Left lung (tissue), 10 donors: ENCODE measurements around the gene BARX2. TPM values are rescaled to one million over a fixed set of nuclear protein-coding genes. Genes with fewer than 3 reads are reported as not detected.

Experiments
- ATAC-seq: fragments of 200-7000 bp; cut with Tn5 transposase; one replicate; pipeline ENCODE4 v1.9.1; 2020; ENCODE audit warnings: moderate library complexity
- DNase-seq, 4 donors: peaks; one replicate each; pipeline ENCODE4 v3.0.0-alpha.2; 2013 to 2020
- H3K27ac ChIP-seq, 2 donors: fragments of 200-600 bp; sonication (generic) in 1 of 2; one replicate each; pipeline versions ENCODE4 v1.5.0 to v1.8.0; 2020 to 2021
- H3K27me3 ChIP-seq, 2 donors: fragments of 200-600 bp; sonication (generic) in 1 of 2; one replicate each; pipeline versions ENCODE4 v1.5.0 to v1.8.0; 2020 to 2021
- H3K36me3 ChIP-seq, 2 donors: fragments of 200-600 bp; sonication (generic) in 1 of 2; one replicate each; pipeline versions ENCODE4 v1.5.0 to v1.8.0; 2020 to 2021
- H3K4me1 ChIP-seq, 2 donors: fragments of 200-600 bp; one replicate each; pipeline ENCODE4 v1.8.0; 2021
- H3K4me3 ChIP-seq, 2 donors: fragments of 200-600 bp; sonication (generic) in 1 of 2; one replicate each; pipeline versions ENCODE4 v1.5.0 to v1.8.0; 2020 to 2021; ENCODE audit warnings: mild to moderate bottlenecking in 1 of 2
- H3K9me3 ChIP-seq, 2 donors: fragments of 200-600 bp; sonication (generic) in 1 of 2; one replicate each; pipeline versions ENCODE4 v1.5.0 to v1.8.0; 2020 to 2021
- CTCF ChIP-seq, 2 donors: fragments of 200-600 bp; sonication (generic) in 1 of 2; IDR thresholded peaks; one replicate each; pipeline versions ENCODE4 v1.5.0 to v1.8.0; 2021; ENCODE audit warnings: antibody characterized with exemption in 2 of 2
- intact Hi-C, 2 donors: fragments of 100-400 bp; cut with DNase I; formaldehyde crosslinking; loops; one replicate each; pipeline versions ENCODE4 v1.11.2 to v1.14.2; 2022
- polyA plus RNA-seq, 6 donors: library from polyadenylated mRNA; unstranded; fragments of 120-200 nt; gene quantifications; one replicate each; pipeline ENCODE4 v1.2.1, GENCODE V29; 2013; ENCODE audit not compliant: insufficient read length in 6 of 6
- total RNA-seq, 2 donors: library from RNA; stranded (reverse); fragmentation: NEBNext Ultra II Directional; extraction: Animal tissue kit (Norgen Biotek cat#: 25700); gene quantifications; one replicate each; pipeline ENCODE4 v1.2.1, GENCODE V29; 2021
- donor health status: DM: no; HTN: yes; CAD: no.
- donor health status: DM: no; HTN: no; CAD: no.

Gene BARX2
- total and polyA plus RNA-seq, 8 donors: 0.10 to 0.51 (median 0.26) TPM

- H3K9me3 ChIP-seq: no peaks in the 10 kb centered on the region
- no peak overlapping the region for H3K4me3 ChIP-seq
- no peak for TF ChIP-seq CTCF (IDR thresholded peaks at IDR 0.05)
- H3K36me3 ChIP-seq: no peaks in the 10 kb centered on the region
- DNase-seq (no peak), ATAC-seq (no peak)
- no peak overlapping the region for H3K27ac ChIP-seq
- no peaks in the 10 kb centered on the region for H3K4me1 ChIP-seq
- H3K27me3 ChIP-seq: peaks cover 0 to 24% of the 10 kb centered on the region in 2 donors
- intact Hi-C loops: no loop called here
Measured at GRCh38 chr11:129390303-129390821, 14.7 kb downstream of the BARX2 start.

- intact Hi-C loops: no loop called here
- DNase-seq (no peak), ATAC-seq (no peak)
- Histone ChIP-seq H3K4me3 (no peak overlapping the region), H3K27ac (no peak overlapping the region), H3K36me3 (no peaks in the 10 kb centered on the region), H3K9me3 (no peaks in the 10 kb centered on the region), H3K27me3 (peaks cover 0 to 24% of the 10 kb centered on the region in 2 donors), H3K4me1 (no peaks in the 10 kb centered on the region)
- TF ChIP-seq CTCF (IDR thresholded peaks at IDR 0.05): no peak
Measured at GRCh38 chr11:129391360-129391759, 15.7 kb downstream of the BARX2 start.

GRCh38 chr11:129391821-129392220 lies 16.2 kb downstream of the BARX2 start:
- peaks cover 0 to 24% of the 10 kb centered on the region in 2 donors for H3K27me3 ChIP-seq
- H3K36me3 ChIP-seq: no peaks in the 10 kb centered on the region
- intact Hi-C loops: no loop called here
- no peak overlapping the region for H3K4me3 ChIP-seq
- no peaks in the 10 kb centered on the region for H3K9me3 ChIP-seq
- H3K4me1 ChIP-seq: no peaks in the 10 kb centered on the region
- TF ChIP-seq CTCF (IDR thresholded peaks at IDR 0.05): no peak
- DNase-seq: no peak
- ATAC-seq: peak; percentile 19
- no peak overlapping the region for H3K27ac ChIP-seq

- no peak overlapping the region for H3K27ac ChIP-seq
- TF ChIP-seq CTCF (IDR thresholded peaks at IDR 0.05): no peak
- intact Hi-C loops: no loop called here
- H3K27me3 ChIP-seq: peaks cover 0 to 17% of the 10 kb centered on the region in 2 donors
- DNase-seq: no peak
- no peak for ATAC-seq
- H3K4me3 ChIP-seq: no peak overlapping the region
- H3K36me3 ChIP-seq: no peaks in the 10 kb centered on the region
- no peaks in the 10 kb centered on the region for H3K9me3 ChIP-seq
- H3K4me1 ChIP-seq: no peaks in the 10 kb centered on the region
Measured at GRCh38 chr11:129392995-129393394, 17.3 kb downstream of the BARX2 start.

GRCh38 chr11:129394709-129395108 lies 19.1 kb downstream of the BARX2 start:
- H3K4me1 ChIP-seq: no peaks in the 10 kb centered on the region
- intact Hi-C loops: no loop called here
- no peaks in the 10 kb centered on the region for H3K36me3 ChIP-seq
- H3K9me3 ChIP-seq: no peaks in the 10 kb centered on the region
- ATAC-seq: no peak
- H3K27ac ChIP-seq: no peak overlapping the region
- TF ChIP-seq CTCF (IDR thresholded peaks at IDR 0.05): no peak
- H3K4me3 ChIP-seq: no peak overlapping the region
- DNase-seq: no peak
- peaks cover 0 to 13% of the 10 kb centered on the region in 2 donors for H3K27me3 ChIP-seq
